HepG2 (cell line): Measurements from ENCODE around the gene WNK4. TPM values are rescaled to one million over a fixed set of nuclear protein-coding genes. Genes with fewer than 3 reads are reported as not detected.

Source experiments
- ATAC-seq: fragments of 200-7000 bp; cut with Tn5 transposase; 3 replicates; pipeline ENCODE4 v1.9.1; 2020; ENCODE audit warnings: mild to moderate bottlenecking, moderate library complexity
- BruUV-seq: library from RNA; stranded (reverse); fragments of 400-500 nt; replicated peaks from 2 replicates; lab custom pipeline; 2021; lab: Mats Ljungman, UMichigan
- CTCF ChIA-PET: fragments of 300-600 bp; formaldehyde crosslinking; extraction: SDS; loops from one replicate; lab custom pipeline; 2021; ENCODE audit warnings: low total read pairs, inconsistent platforms, low intra/inter-chr PET ratio; lab: Yijun Ruan, JAX
- POLR2A ChIA-PET: fragments of 350-600 bp; sonication (Branson Sonifier 250); formaldehyde crosslinking; loops from one replicate; lab custom pipeline; 2020; ENCODE audit warnings: antibody characterized with exemption, inconsistent platforms; lab: Yijun Ruan, JAX
- DNase-seq: peaks from one replicate; pipeline ENCODE4 v3.0.0-alpha.2; 2015; ENCODE audit warnings: low spot score
- FAIRE-seq: peaks from 3 replicates; lab custom pipeline; 2011; peaks lifted over from hg19 to GRCh38; lab: Jason Lieb, UNC
- H2AFZ ChIP-seq: one replicate; pipeline ENCODE4 v1.6.1; 2011; ENCODE audit warnings: low read length, inconsistent platforms
- H3K27ac ChIP-seq: fragments of 300-600 bp; 3 replicates; pipeline ENCODE4 v1.8.0; 2011; ENCODE audit warnings: mixed run types, mild to moderate bottlenecking, mixed read lengths, low read length, inconsistent platforms; ENCODE audit not compliant: insufficient read depth; ENCODE audit errors: extremely low read length
- H3K27me3 ChIP-seq, 2 experiments: fragments of 200-600 bp in 1 of 2; 2 replicates in 1 of 2; 3 replicates in 1 of 2; pipeline versions ENCODE4 v1.6.0 to v1.8.0; 2011; ENCODE audit warnings: low read length in 2 of 2, mild to moderate bottlenecking in 2 of 2, moderate library complexity in 2 of 2, inconsistent platforms in 1 of 2; ENCODE audit not compliant: insufficient read depth in 2 of 2, control insufficient read depth in 1 of 2
- H3K36me3 ChIP-seq, 2 experiments: fragments of 200-600 bp in 1 of 2; replicated peaks in 1 of 2; 2 replicates in 1 of 2; 3 replicates in 1 of 2; pipeline versions ENCODE4 v1.5.1 to v1.8.0; 2011; ENCODE audit warnings: low read length in 2 of 2, inconsistent platforms in 1 of 2; ENCODE audit not compliant: insufficient read depth in 2 of 2, control insufficient read depth in 1 of 2
- H3K4me1 ChIP-seq: 2 replicates; pipeline ENCODE4 v1.5.1; 2012; ENCODE audit warnings: low read length, inconsistent platforms; ENCODE audit not compliant: insufficient read depth
- H3K4me2 ChIP-seq: 2 replicates; pipeline ENCODE4 v1.6.0; 2011; ENCODE audit warnings: low read depth, low read length, inconsistent platforms
- H3K4me3 ChIP-seq, 3 experiments: fragments of 200-600 bp in 1 of 3; sonication (generic), shearing (Covaris generic) in 1 of 3; replicated peaks in 1 of 3; 2 replicates each; pipeline ENCODE4 v1.5.1; 2011 to 2016; ENCODE audit warnings: low read length in 3 of 3, inconsistent platforms in 2 of 3, low read depth in 2 of 3, mild to moderate bottlenecking in 2 of 3, control low read depth in 1 of 3, mixed read lengths in 1 of 3; ENCODE audit not compliant: insufficient read depth in 1 of 3
- H3K79me2 ChIP-seq: one replicate; pipeline ENCODE4 v1.6.1; 2011; ENCODE audit warnings: low read length, inconsistent platforms; ENCODE audit not compliant: insufficient read depth
- H3K9ac ChIP-seq: 2 replicates; pipeline ENCODE4 v1.6.0; 2011; ENCODE audit warnings: mild to moderate bottlenecking, low read depth, low read length, inconsistent platforms; ENCODE audit not compliant: insufficient read depth
- H3K9me3 ChIP-seq: 2 replicates; pipeline ENCODE4 v1.5.1; 2012; ENCODE audit warnings: mild to moderate bottlenecking, low read length
- H4K20me1 ChIP-seq: 2 replicates; pipeline ENCODE4 v1.6.0; 2011; ENCODE audit warnings: inconsistent platforms, mild to moderate bottlenecking, low read length, moderate library complexity; ENCODE audit not compliant: insufficient read depth
- LCORL ChIP-seq, 2 experiments: fragments of 450-650 bp in 1 of 2; sonication (generic) in 1 of 2; formaldehyde crosslinking in 1 of 2; IDR thresholded peaks; 2 replicates each; pipeline versions ENCODE4 v1.5.0 to v1.6.1; 2017 to 2020; ENCODE audit warnings: antibody characterized with exemption in 1 of 2, missing genetic modification reagents in 1 of 2
- NFIC ChIP-seq: IDR thresholded peaks from 2 replicates; pipeline ENCODE4 v1.6.1; 2012; ENCODE audit warnings: mild to moderate bottlenecking, low read length, inconsistent platforms
- REL ChIP-seq: sonication (generic); formaldehyde crosslinking; conservative IDR thresholded peaks from 2 replicates; pipeline ENCODE4 v1.8.0; 2022; ENCODE audit warnings: mild to moderate bottlenecking, missing genetic modification reagents, moderate library complexity
- ZNF383 ChIP-seq: sonication (generic); formaldehyde crosslinking; IDR thresholded peaks from 2 replicates; pipeline ENCODE4 v1.4.0; 2020; ENCODE audit warnings: missing genetic modification reagents, mild to moderate bottlenecking, borderline replicate concordance
- ZNF737 ChIP-seq: sonication (generic); formaldehyde crosslinking; IDR thresholded peaks from 2 replicates; pipeline ENCODE4 v1.5.0; 2020; ENCODE audit warnings: missing genetic modification reagents, mild to moderate bottlenecking, borderline replicate concordance
- ZNF780A ChIP-seq: sonication (generic); formaldehyde crosslinking; IDR thresholded peaks from 2 replicates; pipeline ENCODE4 v1.8.0; 2022; ENCODE audit warnings: mild to moderate bottlenecking, missing genetic modification reagents, moderate library complexity
- WGBS: methylation state at CpG from one replicate; pipeline ENCODE4 v1.1.6; 2017; ENCODE audit warnings: low lambda C conversion rate; 5-methylcytosine and 5-hydroxymethylcytosine counted together
- in situ Hi-C: cut with HindIII; loops from 2 replicates; pipeline ENCODE4 v1.10.0; 2017; ENCODE audit warnings: low pct_unique_long_range_greater_than_20kb; ENCODE audit not compliant: extremely low pct_ligation_motif_present
- intact Hi-C: fragments of 100-400 bp; cut with micrococcal nuclease; formaldehyde crosslinking; loops from one replicate; pipeline ENCODE4 v1.10.0; 2022; ENCODE audit not compliant: unreplicated experiment
- polyA plus RNA-seq, 8 experiments: library from polyadenylated mRNA; depleted of rRNA in 3 of 8; stranded (reverse) in 7 of 8; unstranded in 1 of 8; fragments of >200 nt; fragmentation: Illumina TruSeq in 4 of 8; extraction: Trizol in 4 of 8; gene quantifications; 2 replicates each; pipeline versions ENCODE4 v1.2.1 to v1.2.3, GENCODE V29; 2011 to 2016; ENCODE audit warnings: low read depth in 4 of 8, missing spikeins in 1 of 8, mixed read lengths in 1 of 8; ENCODE audit not compliant: insufficient read depth in 1 of 8
- total RNA-seq, 5 experiments: library from RNA; depleted of rRNA; stranded (reverse); fragments of >200 nt; fragmentation: Illumina TruSeq; extraction: Trizol; gene quantifications; 2 replicates each; pipeline ENCODE4 v1.2.3, GENCODE V29; 2016; ENCODE audit warnings: low read depth in 1 of 5
- TF ChIP-seq, protein P1 (sequence below): sonication (generic); formaldehyde crosslinking; IDR thresholded peaks from 2 replicates; pipeline ENCODE4 v1.4.0; 2020; ENCODE audit warnings: missing genetic modification reagents, borderline replicate concordance
- TF ChIP-seq, protein P2 (sequence below): sonication (generic); formaldehyde crosslinking; IDR thresholded peaks from 2 replicates; pipeline ENCODE4 v1.5.1; 2020; ENCODE audit warnings: missing genetic modification reagents, mild to moderate bottlenecking, borderline replicate concordance
- TF ChIP-seq, protein P3 (sequence below): sonication (generic); formaldehyde crosslinking; IDR thresholded peaks from 2 replicates; pipeline ENCODE4 v1.4.0; 2020; ENCODE audit warnings: low read depth, mild to moderate bottlenecking, missing genetic modification reagents
- TF ChIP-seq, protein P4 (sequence below), 2 experiments: fragments of 450-650 bp in 1 of 2; sonication (generic) in 1 of 2; formaldehyde crosslinking; IDR thresholded peaks; 2 replicates each; pipeline versions ENCODE4 v1.5.0 to v1.8.0; 2020 to 2022; ENCODE audit warnings: mild to moderate bottlenecking in 1 of 2, missing genetic modification reagents in 1 of 2
- TF ChIP-seq, protein P5 (sequence below): sonication (generic); formaldehyde crosslinking; IDR thresholded peaks from 2 replicates; pipeline ENCODE4 v1.4.0; 2020; ENCODE audit warnings: mild to moderate bottlenecking, missing genetic modification reagents

The WNK4 gene
- total and polyA plus RNA-seq, 2 of the 13 experiments (the other 11 are each of a cell fraction or from before 2014, with no cell fraction given), result 2.7 to 13.7 TPM

DNA sequence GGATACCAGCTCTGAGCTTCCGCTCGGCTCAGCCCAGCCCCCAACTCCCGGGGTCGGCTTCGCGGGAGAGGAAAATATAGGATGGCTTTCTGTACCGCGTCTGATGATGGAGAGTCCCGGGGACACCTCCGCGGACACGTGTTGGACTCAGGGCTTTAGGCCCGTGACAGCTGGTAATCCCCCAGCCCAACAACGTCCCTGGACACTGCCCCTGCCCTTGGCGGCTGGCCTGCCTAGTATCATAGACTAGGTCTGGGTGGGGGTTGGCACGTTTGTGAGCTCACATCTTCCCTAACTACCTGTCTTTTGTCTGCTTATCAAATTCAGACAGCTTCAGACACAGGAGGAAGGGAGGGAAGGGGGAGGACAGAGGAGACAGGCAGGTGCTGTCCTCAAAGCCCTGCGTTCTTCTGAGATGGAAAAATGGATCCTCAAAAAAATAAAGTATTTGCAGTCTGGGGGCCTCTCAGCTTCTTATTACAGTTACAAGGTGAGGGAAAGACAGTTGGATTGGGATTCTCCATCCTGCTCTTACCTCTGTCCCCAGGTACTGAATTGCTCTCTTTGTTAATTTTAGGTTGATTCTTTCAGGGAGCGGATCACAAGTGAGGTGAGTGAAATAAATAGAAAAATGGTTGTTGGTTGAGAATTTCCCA, 53.5 kb downstream of the WNK4 start:
- no peaks in the 10 kb centered on the region; a peak in 1 of 5 replicates for H3K27me3 ChIP-seq
- ChIA-PET CTCF (no interaction called here), POLR2A (interaction anchor here (0.6 to 5.9 kb wide), 23 partner anchors 9 to 256 kb away, joined by 3 to 73 read pairs (median 5); partner anchors contain the start of genes AOC2, BECN1, CNTD1 and COA3)
- BruUV-seq, result TSS peak; percentile 80
- peaks cover 40% of the 10 kb centered on the region for H3K4me1 ChIP-seq
- peak overlapping the region; percentile 94 for H3K9ac ChIP-seq
- peak; percentile 28 for ATAC-seq
- intact Hi-C loops (loop anchor here (5.0 kb wide), 1 partner anchor 163 kb away; the partner anchor contains the start of gene RPL27), in situ Hi-C loops (no loop called here)
- H2AFZ ChIP-seq, result no peak overlapping the region
- H3K4me3 ChIP-seq, result peak overlapping the region; percentile 92 to 98 (median 92)
- H3K4me2 ChIP-seq, result peak overlapping the region; percentile 92
- H3K36me3 ChIP-seq, result peaks cover 15 to 29% of the 10 kb centered on the region in 2 experiments
- FAIRE-seq, result no peak
- peak overlapping the region; percentile 90 for H3K27ac ChIP-seq
- no peak for DNase-seq
- H3K9me3 ChIP-seq, result no peaks in the 10 kb centered on the region
- H3K79me2 ChIP-seq, result peaks cover 38% of the 10 kb centered on the region
- WGBS, result 5% methylated on average over 18 of the region's 18 CpGs
- no peaks in the 10 kb centered on the region for H4K20me1 ChIP-seq
- TF ChIP-seq ZNF737 (CRISPR knock-in tag) (0 out of 2 replicates have a peak, but pooled peaks have one; percentile 59), ZNF780A (CRISPR knock-in tag) (0 out of 2 replicates have a peak, but pooled peaks have one; percentile 66), REL (0 out of 2 replicates have a peak, but pooled peaks have one; percentile 16), ZNF383 (no peak), NFIC (no peak), LCORL (IDR thresholded peaks at IDR 0.05) (no peak), LCORL (CRISPR knock-in tag; IDR thresholded peaks at IDR 0.05) (no peak)
- TF ChIP-seq, protein P1, sequence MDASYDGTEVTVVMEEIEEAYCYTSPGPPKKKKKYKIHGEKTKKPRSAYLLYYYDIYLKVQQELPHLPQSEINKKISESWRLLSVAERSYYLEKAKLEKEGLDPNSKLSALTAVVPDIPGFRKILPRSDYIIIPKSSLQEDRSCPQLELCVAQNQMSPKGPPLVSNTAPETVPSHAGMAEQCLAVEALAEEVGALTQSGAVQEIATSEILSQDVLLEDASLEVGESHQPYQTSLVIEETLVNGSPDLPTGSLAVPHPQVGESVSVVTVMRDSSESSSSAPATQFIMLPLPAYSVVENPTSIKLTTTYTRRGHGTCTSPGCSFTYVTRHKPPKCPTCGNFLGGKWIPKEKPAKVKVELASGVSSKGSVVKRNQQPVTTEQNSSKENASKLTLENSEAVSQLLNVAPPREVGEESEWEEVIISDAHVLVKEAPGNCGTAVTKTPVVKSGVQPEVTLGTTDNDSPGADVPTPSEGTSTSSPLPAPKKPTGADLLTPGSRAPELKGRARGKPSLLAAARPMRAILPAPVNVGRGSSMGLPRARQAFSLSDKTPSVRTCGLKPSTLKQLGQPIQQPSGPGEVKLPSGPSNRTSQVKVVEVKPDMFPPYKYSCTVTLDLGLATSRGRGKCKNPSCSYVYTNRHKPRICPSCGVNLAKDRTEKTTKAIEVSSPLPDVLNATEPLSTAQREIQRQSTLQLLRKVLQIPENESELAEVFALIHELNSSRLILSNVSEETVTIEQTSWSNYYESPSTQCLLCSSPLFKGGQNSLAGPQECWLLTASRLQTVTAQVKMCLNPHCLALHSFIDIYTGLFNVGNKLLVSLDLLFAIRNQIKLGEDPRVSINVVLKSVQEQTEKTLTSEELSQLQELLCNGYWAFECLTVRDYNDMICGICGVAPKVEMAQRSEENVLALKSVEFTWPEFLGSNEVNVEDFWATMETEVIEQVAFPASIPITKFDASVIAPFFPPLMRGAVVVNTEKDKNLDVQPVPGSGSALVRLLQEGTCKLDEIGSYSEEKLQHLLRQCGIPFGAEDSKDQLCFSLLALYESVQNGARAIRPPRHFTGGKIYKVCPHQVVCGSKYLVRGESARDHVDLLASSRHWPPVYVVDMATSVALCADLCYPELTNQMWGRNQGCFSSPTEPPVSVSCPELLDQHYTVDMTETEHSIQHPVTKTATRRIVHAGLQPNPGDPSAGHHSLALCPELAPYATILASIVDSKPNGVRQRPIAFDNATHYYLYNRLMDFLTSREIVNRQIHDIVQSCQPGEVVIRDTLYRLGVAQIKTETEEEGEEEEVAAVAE (CRISPR knock-in tag), result no peak
- TF ChIP-seq, protein P2, sequence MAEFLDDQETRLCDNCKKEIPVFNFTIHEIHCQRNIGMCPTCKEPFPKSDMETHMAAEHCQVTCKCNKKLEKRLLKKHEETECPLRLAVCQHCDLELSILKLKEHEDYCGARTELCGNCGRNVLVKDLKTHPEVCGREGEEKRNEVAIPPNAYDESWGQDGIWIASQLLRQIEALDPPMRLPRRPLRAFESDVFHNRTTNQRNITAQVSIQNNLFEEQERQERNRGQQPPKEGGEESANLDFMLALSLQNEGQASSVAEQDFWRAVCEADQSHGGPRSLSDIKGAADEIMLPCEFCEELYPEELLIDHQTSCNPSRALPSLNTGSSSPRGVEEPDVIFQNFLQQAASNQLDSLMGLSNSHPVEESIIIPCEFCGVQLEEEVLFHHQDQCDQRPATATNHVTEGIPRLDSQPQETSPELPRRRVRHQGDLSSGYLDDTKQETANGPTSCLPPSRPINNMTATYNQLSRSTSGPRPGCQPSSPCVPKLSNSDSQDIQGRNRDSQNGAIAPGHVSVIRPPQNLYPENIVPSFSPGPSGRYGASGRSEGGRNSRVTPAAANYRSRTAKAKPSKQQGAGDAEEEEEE, result no peak
- TF ChIP-seq, protein P3, sequence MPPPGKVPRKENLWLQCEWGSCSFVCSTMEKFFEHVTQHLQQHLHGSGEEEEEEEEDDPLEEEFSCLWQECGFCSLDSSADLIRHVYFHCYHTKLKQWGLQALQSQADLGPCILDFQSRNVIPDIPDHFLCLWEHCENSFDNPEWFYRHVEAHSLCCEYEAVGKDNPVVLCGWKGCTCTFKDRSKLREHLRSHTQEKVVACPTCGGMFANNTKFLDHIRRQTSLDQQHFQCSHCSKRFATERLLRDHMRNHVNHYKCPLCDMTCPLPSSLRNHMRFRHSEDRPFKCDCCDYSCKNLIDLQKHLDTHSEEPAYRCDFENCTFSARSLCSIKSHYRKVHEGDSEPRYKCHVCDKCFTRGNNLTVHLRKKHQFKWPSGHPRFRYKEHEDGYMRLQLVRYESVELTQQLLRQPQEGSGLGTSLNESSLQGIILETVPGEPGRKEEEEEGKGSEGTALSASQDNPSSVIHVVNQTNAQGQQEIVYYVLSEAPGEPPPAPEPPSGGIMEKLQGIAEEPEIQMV (CRISPR knock-in tag), result no peak
- TF ChIP-seq, protein P4, sequence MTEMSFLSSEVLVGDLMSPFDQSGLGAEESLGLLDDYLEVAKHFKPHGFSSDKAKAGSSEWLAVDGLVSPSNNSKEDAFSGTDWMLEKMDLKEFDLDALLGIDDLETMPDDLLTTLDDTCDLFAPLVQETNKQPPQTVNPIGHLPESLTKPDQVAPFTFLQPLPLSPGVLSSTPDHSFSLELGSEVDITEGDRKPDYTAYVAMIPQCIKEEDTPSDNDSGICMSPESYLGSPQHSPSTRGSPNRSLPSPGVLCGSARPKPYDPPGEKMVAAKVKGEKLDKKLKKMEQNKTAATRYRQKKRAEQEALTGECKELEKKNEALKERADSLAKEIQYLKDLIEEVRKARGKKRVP (CRISPR knock-in tag; IDR thresholded peaks at IDR 0.05), result no peak
- TF ChIP-seq, protein P5, sequence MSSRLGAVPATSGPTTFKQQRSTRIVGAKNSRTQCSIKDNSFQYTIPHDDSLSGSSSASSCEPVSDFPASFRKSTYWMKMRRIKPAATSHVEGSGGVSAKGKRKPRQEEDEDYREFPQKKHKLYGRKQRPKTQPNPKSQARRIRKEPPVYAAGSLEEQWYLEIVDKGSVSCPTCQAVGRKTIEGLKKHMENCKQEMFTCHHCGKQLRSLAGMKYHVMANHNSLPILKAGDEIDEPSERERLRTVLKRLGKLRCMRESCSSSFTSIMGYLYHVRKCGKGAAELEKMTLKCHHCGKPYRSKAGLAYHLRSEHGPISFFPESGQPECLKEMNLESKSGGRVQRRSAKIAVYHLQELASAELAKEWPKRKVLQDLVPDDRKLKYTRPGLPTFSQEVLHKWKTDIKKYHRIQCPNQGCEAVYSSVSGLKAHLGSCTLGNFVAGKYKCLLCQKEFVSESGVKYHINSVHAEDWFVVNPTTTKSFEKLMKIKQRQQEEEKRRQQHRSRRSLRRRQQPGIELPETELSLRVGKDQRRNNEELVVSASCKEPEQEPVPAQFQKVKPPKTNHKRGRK (CRISPR knock-in tag), result 0 out of 2 replicates have a peak, but pooled peaks have one; percentile 16
